ENCODE data around the gene EEPD1.
"Not testable (repeated sequence)": the region's sequence is repeated elsewhere in the genome, so short reads cannot be mapped to it uniquely, and the experiment has no call there.

The EEPD1 gene

DNA sequence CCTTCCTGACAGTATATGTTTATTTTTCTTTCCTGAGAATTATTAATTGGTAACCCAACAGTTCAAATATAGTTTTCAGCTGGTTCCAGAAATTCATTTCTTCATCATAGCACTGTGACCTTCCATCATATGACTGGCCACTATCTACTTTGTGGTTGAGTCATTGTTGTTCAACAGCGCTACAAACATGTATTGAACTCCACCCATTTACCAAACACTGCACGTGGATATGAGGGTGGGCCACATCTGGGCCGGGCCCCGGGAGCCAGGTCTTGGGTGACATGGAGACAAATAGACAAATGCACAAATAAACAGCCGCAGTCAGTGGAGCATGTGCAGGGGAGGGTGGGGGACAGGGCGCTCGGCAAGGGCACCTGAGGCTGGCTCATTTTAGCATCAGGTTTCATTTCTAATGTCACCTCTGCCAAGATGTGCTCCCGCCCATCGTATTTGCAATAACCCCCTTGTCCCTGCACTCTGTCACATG is 24.0 kb upstream of the EEPD1 start:
- DNase-seq, result no peak

DNA sequence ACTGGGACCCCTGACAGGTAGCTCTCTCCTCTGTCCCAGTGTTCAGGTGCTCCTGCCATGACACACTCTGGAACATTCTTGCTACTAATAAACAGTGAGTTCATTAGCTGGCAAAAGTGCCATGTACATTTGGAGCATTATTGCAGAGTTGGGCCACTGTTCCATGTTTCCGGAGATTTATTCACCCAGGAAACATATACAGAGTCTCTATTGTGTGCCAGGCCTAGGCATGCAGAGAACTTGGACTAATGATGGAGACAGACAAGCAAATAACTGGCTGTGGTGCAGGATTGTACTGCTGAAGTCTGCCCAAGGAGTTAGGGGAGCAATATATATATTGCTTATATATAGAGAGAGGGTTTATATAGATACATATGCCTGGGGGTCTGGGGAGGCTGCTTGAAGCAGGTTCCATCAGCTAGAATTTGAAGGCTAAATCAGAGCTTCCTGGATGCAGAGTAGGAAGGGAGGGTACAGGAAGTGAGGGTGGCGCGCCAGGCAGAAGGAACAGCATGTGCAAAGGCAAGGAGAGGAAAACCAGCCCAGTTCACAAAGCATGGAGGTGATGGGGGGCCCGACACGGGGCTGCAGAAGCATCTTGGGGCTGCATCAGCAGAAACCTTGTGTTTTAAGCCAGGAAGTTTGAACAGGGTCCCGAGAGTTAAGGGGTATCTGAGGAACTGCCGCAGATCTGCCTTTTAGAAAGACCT is 22.7 kb upstream of the EEPD1 start:
- DNase-seq, result no peak

GRCh38 chr7:36131026-36131425 is 22.0 kb upstream of the EEPD1 start:
- no peak for DNase-seq

GRCh38 chr7:36131499-36131898 is 21.6 kb upstream of the EEPD1 start:
- DNase-seq, result no peak

GRCh38 chr7:36132012-36132411 is 21.0 kb upstream of the EEPD1 start:
- DNase-seq, result no peak

DNA sequence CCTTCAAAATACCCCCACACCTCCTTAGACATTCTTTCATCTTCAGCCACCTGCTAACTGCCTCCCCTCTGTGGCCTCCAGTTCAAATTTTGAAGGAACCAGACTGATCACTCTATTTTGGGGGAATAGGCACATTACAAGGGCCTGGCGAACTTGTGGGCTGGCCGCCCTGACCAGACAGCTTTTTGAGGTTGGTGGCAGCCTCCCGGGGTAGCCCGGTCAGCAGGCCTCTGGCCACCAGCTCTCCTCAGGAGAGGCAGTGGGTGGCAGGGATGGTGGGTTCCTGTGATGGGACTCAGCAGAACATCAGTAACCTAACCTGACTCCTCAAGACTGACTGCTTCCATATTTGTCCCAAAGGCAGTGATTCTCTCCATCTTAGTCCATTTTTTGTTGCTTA is 17.4 kb upstream of the EEPD1 start:
- DNase-seq, result no peak

DNA sequence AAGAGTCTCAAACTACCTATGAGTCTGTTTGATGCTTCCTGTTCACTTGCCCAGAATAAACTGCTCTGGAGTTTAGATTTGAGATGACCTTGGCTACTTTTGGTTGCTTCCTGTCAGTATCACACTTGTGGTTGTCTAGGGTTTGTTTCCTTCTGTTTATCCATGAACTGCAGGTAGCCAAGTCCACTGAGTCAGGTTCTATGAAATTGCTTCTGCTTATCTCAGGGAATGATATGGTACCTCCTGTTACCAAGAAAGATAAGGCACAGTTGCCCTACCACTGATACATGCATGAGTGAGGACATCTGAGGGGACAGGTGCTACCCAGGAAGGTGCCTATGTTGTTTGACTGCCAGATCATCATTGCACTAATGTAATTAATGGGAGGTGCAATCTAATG is 15.8 kb upstream of the EEPD1 start:
- no peak for DNase-seq

DNA sequence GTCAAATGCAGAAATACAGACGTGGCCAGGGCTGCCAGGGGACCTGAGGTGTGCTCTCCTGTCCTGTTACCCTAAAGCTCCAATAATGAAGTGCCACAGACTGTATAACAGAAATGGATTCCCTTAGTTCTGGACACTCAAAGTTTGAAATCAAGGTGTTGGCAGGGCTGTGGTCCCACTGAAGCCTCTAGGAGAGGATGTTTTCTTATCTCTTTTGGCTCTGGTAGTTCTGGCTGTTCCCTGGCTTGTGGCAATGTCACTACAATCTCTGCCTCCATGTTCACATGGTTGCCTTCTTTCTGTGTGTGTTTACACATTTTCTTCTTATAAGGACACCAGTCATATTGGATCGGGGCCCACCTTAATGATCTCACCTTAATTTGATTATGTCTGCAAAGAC is 15.3 kb upstream of the EEPD1 start:
- no peak for DNase-seq

DNA sequence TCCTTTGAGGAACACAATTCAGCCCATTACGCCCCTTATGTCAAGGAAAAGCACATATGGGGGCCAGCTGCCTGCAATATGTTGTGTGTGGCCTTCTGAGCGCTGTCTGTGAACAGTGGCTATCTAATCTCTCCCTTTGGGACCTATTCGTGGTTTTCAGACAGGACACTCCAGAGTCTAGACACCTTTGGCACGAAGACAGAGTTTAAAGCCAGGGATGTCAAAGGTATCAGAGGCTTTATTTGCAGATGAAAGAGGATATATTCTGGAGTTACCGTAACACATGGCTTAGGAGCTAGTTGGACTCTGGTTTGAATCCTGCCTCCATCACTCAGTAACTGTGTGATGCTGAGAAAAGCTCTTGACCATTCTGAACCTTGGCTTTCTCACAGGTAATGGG is 14.8 kb upstream of the EEPD1 start:
- no peak for DNase-seq

GRCh38 chr7:36141351-36141750 is 11.7 kb upstream of the EEPD1 start:
- no peak for DNase-seq

GRCh38 chr7:36141850-36142249 is 11.2 kb upstream of the EEPD1 start:
- no peak for DNase-seq

DNA sequence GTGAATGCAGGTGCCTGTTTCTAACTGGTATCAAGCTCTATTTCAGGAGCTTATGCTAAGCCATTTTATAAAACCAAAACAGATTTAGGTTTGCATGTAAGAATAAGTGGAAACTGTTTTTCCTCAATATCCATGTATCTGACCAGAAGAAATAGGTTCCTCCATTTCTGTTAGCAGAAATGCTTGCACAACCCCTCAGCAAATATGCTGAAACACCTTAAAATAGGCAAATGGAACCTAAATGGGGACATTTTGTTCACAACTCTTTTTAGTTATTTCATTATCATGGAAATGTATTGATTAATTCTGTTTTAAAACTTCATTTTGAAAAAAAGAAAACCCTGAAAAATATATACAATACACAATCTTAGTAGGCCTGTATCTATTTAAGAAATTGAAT is 8.9 kb upstream of the EEPD1 start:
- no peak for DNase-seq

DNA sequence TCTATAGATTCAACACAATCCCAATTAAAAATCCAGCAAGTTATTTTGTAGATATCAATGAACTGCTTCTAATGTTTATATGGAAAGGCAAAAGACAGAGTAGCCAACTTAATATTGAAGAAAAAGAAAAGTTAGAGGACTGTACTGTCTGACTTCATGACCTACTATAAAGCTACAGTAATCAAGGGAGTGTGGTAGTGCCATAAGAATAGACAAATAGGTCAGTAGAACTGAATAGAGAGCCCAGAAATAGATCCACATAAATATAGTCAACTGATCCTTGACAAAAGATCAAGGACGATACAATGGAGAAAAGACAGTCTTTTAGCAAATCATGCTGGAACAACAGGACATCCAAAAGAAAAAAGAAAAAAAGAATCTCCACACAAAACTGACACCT is 7.4 kb upstream of the EEPD1 start:
- no peak for DNase-seq

DNA sequence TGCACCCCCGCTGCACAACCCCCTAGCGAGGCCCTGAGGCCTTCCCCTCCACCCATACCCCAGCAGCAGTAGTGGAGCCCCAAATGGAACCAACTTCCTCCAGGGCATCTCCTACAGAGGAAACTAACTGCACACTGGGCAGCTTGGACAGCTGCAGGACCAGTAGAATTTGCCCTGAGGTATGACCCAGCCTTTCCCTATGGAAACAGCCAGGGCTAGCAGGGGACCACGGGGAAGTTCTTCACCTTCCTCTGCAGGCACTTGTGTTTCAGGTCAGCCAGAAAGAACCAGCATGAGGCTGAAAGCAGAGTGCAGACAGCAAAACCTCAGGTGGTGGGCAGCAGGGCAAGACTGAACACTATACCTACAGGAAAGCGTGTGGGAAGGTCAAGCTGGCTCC is 5.7 kb upstream of the EEPD1 start:
- peak; percentile 78 for DNase-seq

GRCh38 chr7:36148422-36149065 is 4.5 kb upstream of the EEPD1 start:
- DNase-seq, result no peak

DNA sequence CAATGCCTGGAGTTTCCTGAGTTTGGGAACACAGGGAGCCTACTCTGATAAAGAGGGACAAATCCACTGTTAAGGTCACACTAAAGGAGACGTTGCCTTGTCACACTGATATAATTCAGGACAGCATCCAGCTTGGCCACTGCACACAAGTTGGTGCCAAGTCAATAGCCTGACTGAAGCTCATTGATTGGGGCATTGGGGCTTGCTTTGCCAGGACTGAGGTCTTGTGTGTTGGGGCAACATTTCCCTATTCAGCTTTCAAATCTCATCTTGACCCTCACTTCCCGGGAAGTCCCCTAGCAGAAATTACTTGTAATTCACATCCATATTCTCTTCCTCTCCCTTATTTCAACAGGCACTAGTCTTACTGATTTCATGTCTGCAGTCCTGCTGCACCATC is 3.8 kb upstream of the EEPD1 start:
- not testable (repeated sequence) for DNase-seq

DNA sequence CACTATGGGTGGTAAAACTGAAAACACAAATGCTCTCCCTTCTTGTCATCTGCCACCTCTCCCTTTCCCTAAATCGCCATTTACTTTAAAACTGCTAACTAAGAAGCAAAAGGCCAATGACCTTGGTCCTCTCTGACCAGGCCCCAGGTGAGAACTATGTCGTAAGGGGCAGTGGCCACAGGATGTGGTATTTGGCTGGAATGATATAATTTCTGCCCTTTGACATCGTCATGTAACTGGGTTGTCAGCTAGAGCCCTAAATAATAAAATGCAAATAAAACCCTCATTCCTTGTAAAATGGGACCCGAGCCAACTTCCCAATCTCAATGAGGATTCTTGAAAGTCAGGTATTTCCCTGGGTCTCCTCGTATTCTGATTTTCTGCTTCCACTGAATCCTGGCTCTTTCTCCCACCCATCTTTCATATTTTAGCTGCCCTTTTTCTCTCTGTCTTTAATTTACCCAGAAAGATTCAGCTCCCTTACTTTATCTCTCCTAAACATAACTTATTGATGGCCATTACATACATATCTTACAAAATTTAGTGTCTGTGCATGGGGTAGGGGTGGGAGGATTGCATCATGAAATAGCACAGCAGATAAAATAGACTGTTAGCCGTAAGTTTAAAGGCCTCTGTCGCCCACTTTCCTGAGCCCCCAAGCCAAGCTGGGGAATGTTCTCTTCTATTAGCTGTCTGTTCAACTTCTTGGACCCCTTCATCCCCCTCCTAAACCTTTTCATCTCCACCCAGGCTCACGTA is 3.2 kb upstream of the EEPD1 start:
- no peak for DNase-seq

- no peak for DNase-seq
Measured at GRCh38 chr7:36151921-36152755, 916 bp upstream of the EEPD1 start.

- no peak for DNase-seq
Measured at GRCh38 chr7:36153571-36154097, 580 bp downstream of the EEPD1 start.

DNA sequence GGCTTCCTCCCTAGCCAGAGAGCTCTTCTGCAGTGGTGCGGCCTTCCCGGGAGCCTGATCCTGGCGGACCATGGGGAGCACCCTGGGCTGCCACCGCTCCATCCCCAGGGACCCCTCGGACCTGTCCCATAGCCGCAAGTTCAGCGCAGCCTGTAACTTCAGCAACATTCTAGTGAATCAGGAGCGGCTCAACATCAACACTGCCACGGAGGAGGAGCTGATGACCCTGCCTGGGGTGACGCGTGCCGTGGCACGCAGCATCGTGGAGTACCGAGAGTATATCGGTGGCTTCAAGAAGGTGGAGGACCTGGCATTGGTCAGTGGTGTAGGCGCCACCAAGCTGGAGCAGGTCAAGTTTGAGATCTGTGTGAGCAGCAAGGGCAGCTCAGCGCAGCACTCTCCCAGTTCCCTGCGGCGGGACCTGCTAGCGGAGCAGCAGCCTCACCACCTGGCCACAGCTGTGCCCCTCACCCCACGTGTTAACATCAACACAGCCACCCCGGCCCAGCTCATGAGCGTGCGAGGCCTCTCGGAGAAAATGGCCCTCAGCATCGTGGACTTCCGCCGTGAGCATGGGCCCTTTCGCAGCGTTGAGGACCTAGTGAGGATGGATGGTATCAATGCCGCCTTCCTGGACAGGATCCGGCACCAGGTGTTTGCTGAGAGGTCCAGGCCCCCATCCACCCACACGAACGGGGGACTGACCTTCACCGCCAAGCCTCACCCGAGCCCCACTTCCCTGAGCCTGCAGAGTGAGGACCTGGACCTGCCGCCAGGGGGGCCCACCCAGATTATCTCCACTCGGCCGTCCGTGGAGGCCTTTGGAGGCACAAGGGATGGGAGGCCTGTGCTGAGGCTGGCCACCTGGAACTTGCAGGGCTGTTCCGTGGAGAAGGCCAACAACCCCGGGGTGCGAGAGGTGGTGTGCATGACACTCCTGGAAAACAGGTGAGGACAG is 1.5 kb downstream of the EEPD1 start:
- DNase-seq, result no peak

DNA sequence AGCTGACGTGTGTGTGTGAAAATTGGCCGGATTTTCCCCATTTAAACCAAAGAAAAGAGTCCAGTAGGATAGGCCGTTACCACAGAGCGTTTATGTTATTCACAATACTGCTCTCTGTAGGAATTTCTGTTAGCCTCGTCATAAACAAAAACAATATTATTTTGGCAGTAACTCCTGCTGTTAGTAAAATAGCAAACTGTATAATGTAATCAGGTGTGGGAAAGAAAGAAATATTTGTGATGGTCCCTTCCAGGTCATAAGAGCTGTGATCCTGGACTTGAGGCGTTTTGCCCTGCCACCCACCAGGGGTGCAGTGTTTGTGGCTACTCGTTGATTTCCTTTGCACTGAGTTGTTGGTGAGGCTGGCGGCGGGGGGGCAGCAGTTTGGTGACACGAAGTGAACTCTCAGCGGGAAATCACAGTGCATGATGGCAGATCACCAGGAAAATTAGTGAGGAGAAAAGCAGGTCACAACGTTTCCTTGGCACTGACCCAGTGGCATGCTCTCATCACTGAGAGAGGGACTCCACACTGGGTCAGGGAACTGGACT is 2.8 kb downstream of the EEPD1 start:
- peak; percentile 21 for DNase-seq

Measured in DMS79 treated with DMSO at 0.1 percent for 48 hours (cell line).